HepG2 (cell line): Measurements from ENCODE around the gene NRN1L. TPM values are rescaled to one million over a fixed set of nuclear protein-coding genes. Genes with fewer than 3 reads are reported as not detected.

ENCODE experiments used
- HMGA1 ChIP-seq: sonication (generic); formaldehyde crosslinking; conservative IDR thresholded peaks from 2 replicates; pipeline ENCODE4 v1.4.0; 2020; ENCODE audit warnings: missing genetic modification reagents
- HNRNPUL1 ChIP-seq: fragments of 200-400 bp; formaldehyde crosslinking; IDR thresholded peaks from 2 replicates; pipeline ENCODE4 v1.6.1; 2017; ENCODE audit warnings: low read depth, mild to moderate bottlenecking, low read length, moderate library complexity
- NFKBIZ ChIP-seq: IDR thresholded peaks from 2 replicates; pipeline ENCODE4 v1.6.1; 2018; ENCODE audit warnings: missing genetic modification reagents, missing compliant biosample characterization
- NFRKB ChIP-seq: fragments of 450-650 bp; IDR thresholded peaks from 2 replicates; pipeline ENCODE4 v1.6.1; 2017
- NFYC ChIP-seq: IDR thresholded peaks from 2 replicates; pipeline ENCODE4 v1.6.1; 2016; ENCODE audit warnings: missing genetic modification reagents, missing compliant biosample characterization
- SMAD9 ChIP-seq: sonication (generic); formaldehyde crosslinking; IDR thresholded peaks from 2 replicates; pipeline ENCODE4 v1.5.1; 2020; ENCODE audit warnings: mild to moderate bottlenecking, missing genetic modification reagents
- SP140L ChIP-seq: sonication (generic); formaldehyde crosslinking; IDR thresholded peaks from 2 replicates; pipeline ENCODE4 v1.4.0; 2020; ENCODE audit warnings: missing genetic modification reagents, borderline replicate concordance
- TCF12 ChIP-seq, 2 experiments: fragments of 450-650 bp in 1 of 2; sonication (generic) in 1 of 2; formaldehyde crosslinking in 1 of 2; IDR thresholded peaks; 2 replicates each; pipeline versions ENCODE4 v1.6.1 to v1.8.0; 2017 to 2022; ENCODE audit warnings: antibody characterized with exemption in 1 of 2, mild to moderate bottlenecking in 1 of 2, missing genetic modification reagents in 1 of 2, moderate library complexity in 1 of 2
- TOE1 ChIP-seq: sonication (generic); formaldehyde crosslinking; IDR thresholded peaks from 2 replicates; pipeline ENCODE4 v1.4.0; 2020; ENCODE audit warnings: mild to moderate bottlenecking, missing genetic modification reagents
- ZMYM3 ChIP-seq: sonication (generic); formaldehyde crosslinking; IDR thresholded peaks from 2 replicates; pipeline ENCODE4 v1.5.1; 2020; ENCODE audit warnings: mild to moderate bottlenecking, missing genetic modification reagents
- ZNF230 ChIP-seq: sonication (generic); formaldehyde crosslinking; IDR thresholded peaks from 2 replicates; pipeline ENCODE4 v1.4.0; 2020; ENCODE audit warnings: mild to moderate bottlenecking, missing genetic modification reagents
- ZNF264 ChIP-seq: sonication (generic); formaldehyde crosslinking; IDR thresholded peaks from 2 replicates; pipeline ENCODE4 v1.4.0; 2020; ENCODE audit warnings: missing genetic modification reagents
- ZNF282 ChIP-seq: fragments of 450-650 bp; IDR thresholded peaks from 2 replicates; pipeline ENCODE4 v1.6.1; 2018; ENCODE audit not compliant: partially characterized antibody
- ZNF292 ChIP-seq: sonication (generic); formaldehyde crosslinking; IDR thresholded peaks from 2 replicates; pipeline ENCODE4 v1.8.1; 2022; ENCODE audit warnings: mild to moderate bottlenecking, low read depth, missing genetic modification reagents, borderline replicate concordance
- ZNF326 ChIP-seq: sonication (generic); formaldehyde crosslinking; IDR thresholded peaks from 2 replicates; pipeline ENCODE4 v1.4.0; 2020; ENCODE audit warnings: missing genetic modification reagents, borderline replicate concordance
- ZNF329 ChIP-seq: sonication (generic); formaldehyde crosslinking; IDR thresholded peaks from 2 replicates; pipeline ENCODE4 v1.9.0; 2021; ENCODE audit warnings: low read depth, mild to moderate bottlenecking, missing genetic modification reagents
- ZNF33B ChIP-seq: sonication (generic); formaldehyde crosslinking; IDR thresholded peaks from 2 replicates; pipeline ENCODE4 v1.5.1; 2020; ENCODE audit warnings: mild to moderate bottlenecking, missing genetic modification reagents
- ZNF737 ChIP-seq: sonication (generic); formaldehyde crosslinking; IDR thresholded peaks from 2 replicates; pipeline ENCODE4 v1.5.0; 2020; ENCODE audit warnings: missing genetic modification reagents, mild to moderate bottlenecking, borderline replicate concordance
- ZNF746 ChIP-seq: sonication (generic); formaldehyde crosslinking; IDR thresholded peaks from 2 replicates; pipeline ENCODE4 v1.8.0; 2022; ENCODE audit warnings: mild to moderate bottlenecking, missing genetic modification reagents
- ZZZ3 ChIP-seq: sonication (generic); formaldehyde crosslinking; IDR thresholded peaks from 2 replicates; pipeline ENCODE4 v1.4.0; 2020; ENCODE audit warnings: missing genetic modification reagents, mild to moderate bottlenecking, borderline replicate concordance
- polyA plus RNA-seq, 8 experiments: library from polyadenylated mRNA; depleted of rRNA in 3 of 8; stranded (reverse) in 7 of 8; unstranded in 1 of 8; fragments of >200 nt; fragmentation: Illumina TruSeq in 4 of 8; extraction: Trizol in 4 of 8; gene quantifications; 2 replicates each; pipeline versions ENCODE4 v1.2.1 to v1.2.3, GENCODE V29; 2011 to 2016; ENCODE audit warnings: low read depth in 4 of 8, missing spikeins in 1 of 8, mixed read lengths in 1 of 8; ENCODE audit not compliant: insufficient read depth in 1 of 8
- total RNA-seq, 5 experiments: library from RNA; depleted of rRNA; stranded (reverse); fragments of >200 nt; fragmentation: Illumina TruSeq; extraction: Trizol; gene quantifications; 2 replicates each; pipeline ENCODE4 v1.2.3, GENCODE V29; 2016; ENCODE audit warnings: low read depth in 1 of 5
- TF ChIP-seq, protein P1 (sequence below): sonication (generic); formaldehyde crosslinking; IDR thresholded peaks from 2 replicates; pipeline ENCODE4 v1.8.0; 2022; ENCODE audit warnings: missing genetic modification reagents, mild to moderate bottlenecking, borderline replicate concordance
- TF ChIP-seq, protein P2 (sequence below): sonication (generic); formaldehyde crosslinking; IDR thresholded peaks from 2 replicates; pipeline ENCODE4 v1.5.1; 2020; ENCODE audit warnings: missing genetic modification reagents, mild to moderate bottlenecking, borderline replicate concordance
- TF ChIP-seq, protein P3 (sequence below): sonication (generic); formaldehyde crosslinking; IDR thresholded peaks from 2 replicates; pipeline ENCODE4 v1.4.0; 2020; ENCODE audit warnings: missing genetic modification reagents
- TF ChIP-seq, protein P4 (sequence below): sonication (generic); formaldehyde crosslinking; conservative IDR thresholded peaks from 2 replicates; pipeline ENCODE4 v1.4.0; 2020; ENCODE audit warnings: missing genetic modification reagents

Gene NRN1L
- total and polyA plus RNA-seq, 2 of the 13 experiments (the other 11 are each of a cell fraction or from before 2014, with no cell fraction given) = 0.53 to 1.2 TPM

DNA sequence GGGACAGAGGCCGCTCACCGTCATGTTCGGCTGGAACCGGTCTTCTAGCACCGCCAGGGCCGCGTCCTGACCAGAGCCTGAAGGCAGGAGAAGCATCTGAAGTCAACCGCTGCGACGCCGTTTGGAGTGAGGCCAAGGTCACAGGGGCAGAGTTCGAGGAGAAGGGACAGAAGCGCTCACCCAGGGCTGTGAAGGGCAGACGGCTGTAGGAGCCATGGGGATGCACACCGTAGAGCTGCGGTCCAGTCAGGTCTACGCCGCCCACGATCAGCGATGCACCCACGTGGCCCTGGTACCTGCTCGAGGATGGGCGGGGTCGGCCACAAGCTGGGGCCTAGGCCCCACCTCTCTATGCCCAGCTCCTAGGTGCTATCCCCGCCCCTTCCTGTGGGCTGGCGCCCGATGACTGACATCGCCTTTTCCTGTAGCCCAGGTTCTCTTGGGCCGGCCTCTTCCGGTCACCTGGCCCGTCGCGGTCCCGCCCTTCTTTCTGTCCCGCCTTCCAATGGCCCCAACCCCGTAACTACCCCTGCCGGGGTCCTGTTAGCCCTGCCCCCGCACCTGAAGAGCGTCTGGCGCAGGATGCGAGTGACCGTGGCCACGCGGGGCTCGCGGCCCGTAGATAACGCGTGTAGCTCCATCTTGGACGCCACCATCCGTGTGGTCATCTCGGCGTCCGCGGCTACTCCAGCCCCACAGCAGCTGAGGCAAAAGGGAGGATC lies 50.9 kb downstream of the NRN1L start (continued):
- TF ChIP-seq, protein P1, sequence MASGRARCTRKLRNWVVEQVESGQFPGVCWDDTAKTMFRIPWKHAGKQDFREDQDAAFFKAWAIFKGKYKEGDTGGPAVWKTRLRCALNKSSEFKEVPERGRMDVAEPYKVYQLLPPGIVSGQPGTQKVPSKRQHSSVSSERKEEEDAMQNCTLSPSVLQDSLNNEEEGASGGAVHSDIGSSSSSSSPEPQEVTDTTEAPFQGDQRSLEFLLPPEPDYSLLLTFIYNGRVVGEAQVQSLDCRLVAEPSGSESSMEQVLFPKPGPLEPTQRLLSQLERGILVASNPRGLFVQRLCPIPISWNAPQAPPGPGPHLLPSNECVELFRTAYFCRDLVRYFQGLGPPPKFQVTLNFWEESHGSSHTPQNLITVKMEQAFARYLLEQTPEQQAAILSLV (CRISPR knock-in tag) = peak; percentile 79
- TF ChIP-seq ZNF282 (no peak), ZNF264 (CRISPR knock-in tag) (no peak), ZZZ3 (CRISPR knock-in tag) (peak; percentile 71), ZNF737 (CRISPR knock-in tag) (0 out of 2 replicates have a peak, but pooled peaks have one; percentile 62), SMAD9 (CRISPR knock-in tag) (no peak), ZNF33B (CRISPR knock-in tag) (peak; percentile 26; the same call in 1 of the 2 replicates), NFRKB (no peak), TOE1 (CRISPR knock-in tag) (no peak; the same call in 1 of the 2 replicates), ZNF746 (CRISPR knock-in tag) (no peak; the same call in 1 of the 2 replicates), HNRNPUL1 (no peak), TCF12 (IDR thresholded peaks at IDR 0.05) (no peak), TCF12 (CRISPR knock-in tag; IDR thresholded peaks at IDR 0.05) (peak; percentile 52; the same call in 1 of the 2 replicates), HMGA1 (CRISPR knock-in tag) (no peak), NFYC (CRISPR knock-in tag) (peak; percentile 69), ZNF329 (CRISPR knock-in tag) (no peak), ZNF230 (peak; percentile 91; the same call in 1 of the 2 replicates), ZNF326 (CRISPR knock-in tag) (peak; percentile 75; the same call in 1 of the 2 replicates), SP140L (CRISPR knock-in tag) (0 out of 2 replicates have a peak, but pooled peaks have one; percentile 45), ZMYM3 (CRISPR knock-in tag) (peak; percentile 25; the same call in 1 of the 2 replicates), ZNF292 (CRISPR knock-in tag) (no peak), NFKBIZ (CRISPR knock-in tag) (peak; percentile 54; the same call in 1 of the 2 replicates)
- TF ChIP-seq, protein P2, sequence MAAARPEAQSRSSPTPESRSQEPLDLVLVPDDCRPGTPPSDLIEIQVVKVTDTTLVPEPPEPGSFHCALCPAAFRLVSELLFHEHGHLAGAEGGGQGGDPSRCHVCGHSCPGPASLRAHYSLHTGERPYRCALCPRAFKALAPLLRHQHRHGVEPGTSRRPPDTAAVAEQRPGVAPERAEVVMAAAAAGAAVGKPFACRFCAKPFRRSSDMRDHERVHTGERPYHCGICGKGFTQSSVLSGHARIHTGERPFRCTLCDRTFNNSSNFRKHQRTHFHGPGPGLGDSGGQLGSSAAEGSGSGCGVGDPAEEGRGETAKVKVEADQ (CRISPR knock-in tag) = peak; percentile 90; the same call in 1 of the 2 replicates
- TF ChIP-seq, protein P3, sequence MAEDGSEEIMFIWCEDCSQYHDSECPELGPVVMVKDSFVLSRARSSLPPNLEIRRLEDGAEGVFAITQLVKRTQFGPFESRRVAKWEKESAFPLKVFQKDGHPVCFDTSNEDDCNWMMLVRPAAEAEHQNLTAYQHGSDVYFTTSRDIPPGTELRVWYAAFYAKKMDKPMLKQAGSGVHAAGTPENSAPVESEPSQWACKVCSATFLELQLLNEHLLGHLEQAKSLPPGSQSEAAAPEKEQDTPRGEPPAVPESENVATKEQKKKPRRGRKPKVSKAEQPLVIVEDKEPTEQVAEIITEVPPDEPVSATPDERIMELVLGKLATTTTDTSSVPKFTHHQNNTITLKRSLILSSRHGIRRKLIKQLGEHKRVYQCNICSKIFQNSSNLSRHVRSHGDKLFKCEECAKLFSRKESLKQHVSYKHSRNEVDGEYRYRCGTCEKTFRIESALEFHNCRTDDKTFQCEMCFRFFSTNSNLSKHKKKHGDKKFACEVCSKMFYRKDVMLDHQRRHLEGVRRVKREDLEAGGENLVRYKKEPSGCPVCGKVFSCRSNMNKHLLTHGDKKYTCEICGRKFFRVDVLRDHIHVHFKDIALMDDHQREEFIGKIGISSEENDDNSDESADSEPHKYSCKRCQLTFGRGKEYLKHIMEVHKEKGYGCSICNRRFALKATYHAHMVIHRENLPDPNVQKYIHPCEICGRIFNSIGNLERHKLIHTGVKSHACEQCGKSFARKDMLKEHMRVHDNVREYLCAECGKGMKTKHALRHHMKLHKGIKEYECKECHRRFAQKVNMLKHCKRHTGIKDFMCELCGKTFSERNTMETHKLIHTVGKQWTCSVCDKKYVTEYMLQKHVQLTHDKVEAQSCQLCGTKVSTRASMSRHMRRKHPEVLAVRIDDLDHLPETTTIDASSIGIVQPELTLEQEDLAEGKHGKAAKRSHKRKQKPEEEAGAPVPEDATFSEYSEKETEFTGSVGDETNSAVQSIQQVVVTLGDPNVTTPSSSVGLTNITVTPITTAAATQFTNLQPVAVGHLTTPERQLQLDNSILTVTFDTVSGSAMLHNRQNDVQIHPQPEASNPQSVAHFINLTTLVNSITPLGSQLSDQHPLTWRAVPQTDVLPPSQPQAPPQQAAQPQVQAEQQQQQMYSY (CRISPR knock-in tag) = peak; percentile 70; the same call in 1 of the 2 replicates
- TF ChIP-seq, protein P4, sequence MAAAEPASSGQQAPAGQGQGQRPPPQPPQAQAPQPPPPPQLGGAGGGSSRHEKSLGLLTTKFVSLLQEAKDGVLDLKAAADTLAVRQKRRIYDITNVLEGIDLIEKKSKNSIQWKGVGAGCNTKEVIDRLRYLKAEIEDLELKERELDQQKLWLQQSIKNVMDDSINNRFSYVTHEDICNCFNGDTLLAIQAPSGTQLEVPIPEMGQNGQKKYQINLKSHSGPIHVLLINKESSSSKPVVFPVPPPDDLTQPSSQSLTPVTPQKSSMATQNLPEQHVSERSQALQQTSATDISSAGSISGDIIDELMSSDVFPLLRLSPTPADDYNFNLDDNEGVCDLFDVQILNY = peak; percentile 45; the same call in 1 of the 2 replicates
